Neural cell (in vitro differentiated cells): Measurements from ENCODE around the gene B3GALT5. TPM values are rescaled to one million over a fixed set of nuclear protein-coding genes. Genes with fewer than 3 reads are reported as not detected.

ENCODE experiments used
- H2AFZ ChIP-seq: fragments of 200-600, 300-800 bp; sonication (generic), shearing (Covaris generic); 2 replicates; pipeline ENCODE4 v1.6.0; 2014; ENCODE audit warnings: low read depth, mild to moderate bottlenecking, antibody characterized with exemption, low read length, moderate library complexity
- H3F3A ChIP-seq: fragments of 200-600 bp; shearing (Covaris generic); 2 replicates; pipeline ENCODE4 v1.6.1; 2016; ENCODE audit warnings: mild to moderate bottlenecking, moderate library complexity, mixed read lengths, antibody characterized with exemption, low read length; ENCODE audit not compliant: insufficient read depth, poor library complexity, severe bottlenecking
- H3K27ac ChIP-seq: fragments of 200-600, 300-800 bp; sonication (generic), shearing (Covaris generic); 2 replicates; pipeline ENCODE4 v1.5.1; 2014; ENCODE audit warnings: mild to moderate bottlenecking, low read length, moderate library complexity
- H3K27me3 ChIP-seq: fragments of 300-800, 200-600 bp; sonication (generic), shearing (Covaris generic); 2 replicates; pipeline ENCODE4 v1.6.0; 2014; ENCODE audit warnings: mild to moderate bottlenecking, low read depth, low read length, moderate library complexity; ENCODE audit not compliant: insufficient read depth
- H3K36me3 ChIP-seq: fragments of 300-800, 200-600 bp; sonication (generic), shearing (Covaris generic); 2 replicates; pipeline ENCODE4 v1.5.1; 2014; ENCODE audit warnings: mild to moderate bottlenecking, antibody characterized with exemption, low read length, moderate library complexity; ENCODE audit not compliant: insufficient read depth
- H3K4me2 ChIP-seq: fragments of 300-800, 200-600 bp; sonication (generic), shearing (Covaris generic); 2 replicates; pipeline ENCODE4 v1.6.0; 2014; ENCODE audit warnings: mild to moderate bottlenecking, low read length
- H3K4me3 ChIP-seq: fragments of 300-800, 200-600 bp; sonication (generic), shearing (Covaris generic); 2 replicates; pipeline ENCODE4 v1.5.1; 2014; ENCODE audit warnings: mild to moderate bottlenecking, low read length, moderate library complexity
- H3K79me2 ChIP-seq: fragments of 200-600 bp; shearing (Covaris generic); replicated peaks from 2 replicates; pipeline ENCODE4 v1.6.0; 2014; ENCODE audit warnings: mild to moderate bottlenecking, low read length, moderate library complexity; ENCODE audit not compliant: insufficient read depth
- H3K9ac ChIP-seq: fragments of 300-800, 200-600 bp; sonication (generic), shearing (Covaris generic); 2 replicates; pipeline ENCODE4 v1.6.1; 2016; ENCODE audit warnings: mild to moderate bottlenecking, low read length, mixed read lengths
- H3K9me2 ChIP-seq: fragments of 200-600 bp; shearing (Covaris generic); 2 replicates; pipeline ENCODE4 v1.6.1; 2016; ENCODE audit warnings: mild to moderate bottlenecking, low read length, mixed read lengths; ENCODE audit not compliant: insufficient read depth
- H3K9me3 ChIP-seq: fragments of 200-600, 300-800 bp; sonication (generic), shearing (Covaris generic); 2 replicates; pipeline ENCODE4 v1.6.1; 2016; ENCODE audit warnings: mild to moderate bottlenecking, mixed run types, low read length, moderate library complexity, mixed read lengths
- H4K20me1 ChIP-seq: fragments of 200-600 bp; shearing (Covaris generic); 2 replicates; pipeline ENCODE4 v1.6.1; 2016; ENCODE audit warnings: mild to moderate bottlenecking, mixed run types; ENCODE audit not compliant: insufficient read depth
- CTCF ChIP-seq: fragments of 450-650 bp; IDR thresholded peaks from 2 replicates; pipeline ENCODE4 v1.5.1; 2014; ENCODE audit warnings: antibody characterized with exemption, mild to moderate bottlenecking, moderate library complexity; ENCODE audit not compliant: poor library complexity, severe bottlenecking
- EP300 ChIP-seq: fragments of 450-650 bp; conservative IDR thresholded peaks from 2 replicates; pipeline ENCODE4 v1.6.1; 2014; ENCODE audit warnings: antibody characterized with exemption, mild to moderate bottlenecking, moderate library complexity; ENCODE audit not compliant: poor library complexity, severe bottlenecking
- EZH2 ChIP-seq: fragments of 200-600, 300-800 bp; shearing (Covaris generic), sonication (generic); IDR thresholded peaks from 2 replicates; pipeline ENCODE4 v1.6.1; 2014; ENCODE audit warnings: antibody characterized with exemption, low read length, borderline replicate concordance, mild to moderate bottlenecking; ENCODE audit not compliant: insufficient read depth, poor library complexity, severe bottlenecking
- MXI1 ChIP-seq: fragments of 450-650 bp; conservative IDR thresholded peaks from 2 replicates; pipeline ENCODE4 v1.6.1; 2014; ENCODE audit warnings: antibody characterized with exemption, mild to moderate bottlenecking; ENCODE audit not compliant: poor library complexity, severe bottlenecking
- POLR2AphosphoS5 ChIP-seq: IDR thresholded peaks from 2 replicates; pipeline ENCODE4 v1.6.1; 2012
- RAD21 ChIP-seq: fragments of 450-650 bp; conservative IDR thresholded peaks from 2 replicates; pipeline ENCODE4 v1.6.1; 2014; ENCODE audit warnings: antibody characterized with exemption, mild to moderate bottlenecking, moderate library complexity
- SMC3 ChIP-seq: fragments of 450-650 bp; conservative IDR thresholded peaks from 2 replicates; pipeline ENCODE4 v1.6.1; 2014; ENCODE audit warnings: antibody characterized with exemption, mild to moderate bottlenecking, moderate library complexity; ENCODE audit not compliant: poor library complexity
- TAF1 ChIP-seq: IDR thresholded peaks from 2 replicates; pipeline ENCODE4 v1.6.1; 2012; ENCODE audit warnings: low read depth
- polyA plus RNA-seq: library from polyadenylated mRNA; depleted of rRNA; stranded (reverse); fragments of >200 nt; gene quantifications from 2 replicates; pipeline ENCODE4 v1.2.3, GENCODE V29; 2014
- TF ChIP-seq, protein P1 (sequence below): IDR thresholded peaks from 2 replicates; pipeline ENCODE4 v1.6.1; 2012; ENCODE audit warnings: borderline replicate concordance

The B3GALT5 gene
- polyA plus RNA-seq, 1 donor from 2014 or later, result 0.50 TPM

DNA sequence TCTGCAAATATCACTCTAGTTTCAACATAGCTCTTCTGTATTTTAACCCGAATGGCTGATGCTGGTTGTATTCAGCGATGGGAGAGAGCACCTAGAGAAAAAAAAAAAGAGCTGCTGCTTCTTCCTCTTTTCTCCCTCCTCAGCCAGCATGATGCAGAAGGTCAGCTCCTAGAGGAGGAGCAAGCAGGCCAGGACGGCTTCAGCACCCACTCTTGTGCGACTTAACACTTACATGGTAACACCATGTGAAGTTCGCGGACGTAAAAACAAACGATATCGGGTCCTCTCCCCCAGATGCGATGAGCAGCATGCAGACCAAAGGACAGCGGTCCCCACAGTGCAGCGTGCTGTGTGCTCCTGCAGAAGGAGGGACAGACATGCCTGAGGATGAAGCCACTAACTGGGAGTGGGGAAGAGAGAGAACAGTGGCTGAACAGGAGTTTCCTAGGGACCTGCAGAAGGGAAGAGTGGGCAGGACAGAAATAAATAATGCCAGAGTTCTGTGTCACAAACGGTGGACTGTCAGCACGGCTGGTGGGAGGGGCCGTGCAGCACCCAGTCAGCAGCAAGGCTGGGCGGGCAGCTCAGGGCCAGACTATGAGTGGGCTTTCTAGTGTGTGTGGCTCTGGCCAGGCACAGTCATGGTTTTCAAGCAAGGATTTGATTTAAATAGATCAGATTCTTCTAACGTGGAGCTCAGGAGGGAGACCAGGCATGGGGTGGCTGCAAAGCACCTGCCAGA lies 11.4 kb upstream of the B3GALT5 start:
- no peaks in the 10 kb centered on the region for H3K27me3 ChIP-seq
- TF ChIP-seq EP300 (no peak), TAF1 (no peak), EZH2 (no peak), CTCF (no peak), POLR2AphosphoS5 (no peak), MXI1 (no peak), RAD21 (no peak), SMC3 (no peak)
- TF ChIP-seq, protein P1, sequence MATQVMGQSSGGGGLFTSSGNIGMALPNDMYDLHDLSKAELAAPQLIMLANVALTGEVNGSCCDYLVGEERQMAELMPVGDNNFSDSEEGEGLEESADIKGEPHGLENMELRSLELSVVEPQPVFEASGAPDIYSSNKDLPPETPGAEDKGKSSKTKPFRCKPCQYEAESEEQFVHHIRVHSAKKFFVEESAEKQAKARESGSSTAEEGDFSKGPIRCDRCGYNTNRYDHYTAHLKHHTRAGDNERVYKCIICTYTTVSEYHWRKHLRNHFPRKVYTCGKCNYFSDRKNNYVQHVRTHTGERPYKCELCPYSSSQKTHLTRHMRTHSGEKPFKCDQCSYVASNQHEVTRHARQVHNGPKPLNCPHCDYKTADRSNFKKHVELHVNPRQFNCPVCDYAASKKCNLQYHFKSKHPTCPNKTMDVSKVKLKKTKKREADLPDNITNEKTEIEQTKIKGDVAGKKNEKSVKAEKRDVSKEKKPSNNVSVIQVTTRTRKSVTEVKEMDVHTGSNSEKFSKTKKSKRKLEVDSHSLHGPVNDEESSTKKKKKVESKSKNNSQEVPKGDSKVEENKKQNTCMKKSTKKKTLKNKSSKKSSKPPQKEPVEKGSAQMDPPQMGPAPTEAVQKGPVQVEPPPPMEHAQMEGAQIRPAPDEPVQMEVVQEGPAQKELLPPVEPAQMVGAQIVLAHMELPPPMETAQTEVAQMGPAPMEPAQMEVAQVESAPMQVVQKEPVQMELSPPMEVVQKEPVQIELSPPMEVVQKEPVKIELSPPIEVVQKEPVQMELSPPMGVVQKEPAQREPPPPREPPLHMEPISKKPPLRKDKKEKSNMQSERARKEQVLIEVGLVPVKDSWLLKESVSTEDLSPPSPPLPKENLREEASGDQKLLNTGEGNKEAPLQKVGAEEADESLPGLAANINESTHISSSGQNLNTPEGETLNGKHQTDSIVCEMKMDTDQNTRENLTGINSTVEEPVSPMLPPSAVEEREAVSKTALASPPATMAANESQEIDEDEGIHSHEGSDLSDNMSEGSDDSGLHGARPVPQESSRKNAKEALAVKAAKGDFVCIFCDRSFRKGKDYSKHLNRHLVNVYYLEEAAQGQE, result no peak
- no peak overlapping the region for H3K27ac ChIP-seq
- no peaks in the 10 kb centered on the region for H3K9me3 ChIP-seq
- no peaks in the 10 kb centered on the region for H3K36me3 ChIP-seq
- H3F3A ChIP-seq, result no peaks in the 10 kb centered on the region
- no peaks in the 10 kb centered on the region for H4K20me1 ChIP-seq
- no peak overlapping the region for H2AFZ ChIP-seq
- no peak overlapping the region for H3K9ac ChIP-seq
- H3K79me2 ChIP-seq, result no peaks in the 10 kb centered on the region
- no peaks in the 10 kb centered on the region for H3K9me2 ChIP-seq
- no peak overlapping the region for H3K4me2 ChIP-seq
- H3K4me3 ChIP-seq, result no peak overlapping the region

GRCh38 chr21:39602076-39602689 lies 10.6 kb upstream of the B3GALT5 start:
- H4K20me1 ChIP-seq, result no peaks in the 10 kb centered on the region
- H3F3A ChIP-seq, result no peaks in the 10 kb centered on the region
- H3K4me3 ChIP-seq, result no peak overlapping the region
- H3K36me3 ChIP-seq, result no peaks in the 10 kb centered on the region
- H3K79me2 ChIP-seq, result no peaks in the 10 kb centered on the region
- H3K9ac ChIP-seq, result no peak overlapping the region
- no peak overlapping the region for H2AFZ ChIP-seq
- no peaks in the 10 kb centered on the region for H3K27me3 ChIP-seq
- no peak overlapping the region for H3K27ac ChIP-seq
- H3K9me2 ChIP-seq, result no peaks in the 10 kb centered on the region
- no peak for TF ChIP-seq TAF1
- TF ChIP-seq CTCF, result no peak
- no peak for TF ChIP-seq SMC3
- TF ChIP-seq MXI1, result no peak
- TF ChIP-seq, protein P1, result no peak
- TF ChIP-seq POLR2AphosphoS5, result no peak
- TF ChIP-seq EZH2, result no peak
- TF ChIP-seq RAD21, result no peak
- no peak for TF ChIP-seq EP300
- no peaks in the 10 kb centered on the region for H3K9me3 ChIP-seq
- H3K4me2 ChIP-seq, result no peak overlapping the region
